NK-92 treated with Interleukin-12 subunit alpha and Interleukin-12 subunit beta, amount 100 ng/mL, for 24 hours (cell line): ENCODE data around the gene POT1.
"Not testable (repeated sequence)": the region's sequence is repeated elsewhere in the genome, so short reads cannot be mapped to it uniquely, and the experiment has no call there.

ENCODE experiments used
- DNase-seq: peaks from one replicate; lab custom pipeline; 2025; lab: John Stamatoyannopoulos, UW

POT1 gene

GRCh38 chr7:124929467-124930172 lies at the start of gene POT1:
TSS of gene POT1 (minus strand) at chr7:124929825. CDS start at chr7:124897173, 32,652 bp downstream.
- DNase-seq = peak; percentile 99

DNA sequence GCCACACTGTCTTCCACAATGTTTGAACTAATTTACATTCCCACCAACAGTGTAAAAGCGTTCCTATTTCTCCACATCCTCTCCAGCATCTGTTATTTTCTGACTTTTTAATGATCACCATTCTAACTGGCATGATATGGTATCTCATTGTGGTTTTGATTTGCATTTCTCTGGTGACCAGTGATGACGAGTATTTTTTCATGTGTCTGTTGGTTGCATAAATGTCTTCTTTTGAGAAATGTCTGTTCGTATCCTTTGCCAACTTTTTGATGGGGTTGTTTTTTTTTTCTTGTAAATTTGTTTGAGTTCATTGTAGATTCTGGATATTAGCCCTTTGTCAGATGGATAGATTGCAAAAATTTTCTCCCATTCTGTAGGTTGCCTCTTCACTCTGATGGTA lies 45.5 kb upstream of the POT1 start:
- DNase-seq = not testable (repeated sequence)

GRCh38 chr7:124965553-124965952 lies 35.9 kb upstream of the POT1 start:
- DNase-seq = no peak

- DNase-seq = no peak
These were observed 30.1 kb upstream of the POT1 start for GRCh38 chr7:124959676-124960075.

- not testable (repeated sequence) for DNase-seq
These were observed 28.3 kb upstream of the POT1 start for GRCh38 chr7:124957952-124958351.

- DNase-seq = no peak
These were observed 26.5 kb upstream of the POT1 start for GRCh38 chr7:124956160-124956559.

GRCh38 chr7:124954790-124955189 lies 25.2 kb upstream of the POT1 start:
- no peak for DNase-seq

DNA sequence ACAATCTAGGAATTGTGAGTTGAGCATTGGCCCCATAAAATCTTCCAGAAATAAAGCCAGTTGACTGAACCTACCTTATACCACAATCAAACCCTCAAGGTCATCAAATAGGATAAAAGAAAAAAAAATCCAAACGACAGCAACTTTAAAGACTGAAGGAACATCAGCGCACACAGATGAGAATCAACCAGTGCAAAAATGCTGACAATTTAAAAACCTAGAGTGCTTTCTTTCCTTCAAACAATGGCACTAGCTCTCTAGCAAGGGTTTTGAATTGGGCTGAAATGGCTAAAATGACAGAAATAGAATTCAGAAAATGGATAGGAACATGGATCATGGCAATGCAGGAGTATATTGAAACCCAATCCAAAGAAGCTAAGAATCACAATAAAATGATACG lies 16.1 kb upstream of the POT1 start:
- no peak for DNase-seq

GRCh38 chr7:124943472-124943871 lies 13.8 kb upstream of the POT1 start:
- DNase-seq = no peak

DNA sequence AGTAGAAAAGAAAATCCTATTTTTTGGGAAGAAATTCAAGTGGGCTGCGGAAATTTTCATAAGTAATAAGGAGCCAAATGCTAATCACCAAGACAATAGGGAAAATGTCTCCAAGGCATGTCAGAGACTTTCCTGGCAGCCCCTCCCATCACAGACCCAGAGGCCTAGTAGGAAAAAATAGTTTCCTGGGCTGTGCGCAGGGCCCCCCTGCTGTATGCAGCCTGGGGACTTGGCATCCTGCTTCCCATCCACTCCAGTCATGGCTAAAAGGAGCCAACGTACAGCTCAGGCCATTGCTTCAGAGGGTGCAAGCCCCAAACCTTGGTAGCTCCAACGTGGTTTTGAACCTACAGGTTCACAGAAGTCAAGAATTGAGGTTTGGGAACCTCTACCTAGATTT lies 12.8 kb upstream of the POT1 start:
- DNase-seq = no peak

GRCh38 chr7:124940306-124940705 lies 10.7 kb upstream of the POT1 start:
- DNase-seq = no peak

DNA sequence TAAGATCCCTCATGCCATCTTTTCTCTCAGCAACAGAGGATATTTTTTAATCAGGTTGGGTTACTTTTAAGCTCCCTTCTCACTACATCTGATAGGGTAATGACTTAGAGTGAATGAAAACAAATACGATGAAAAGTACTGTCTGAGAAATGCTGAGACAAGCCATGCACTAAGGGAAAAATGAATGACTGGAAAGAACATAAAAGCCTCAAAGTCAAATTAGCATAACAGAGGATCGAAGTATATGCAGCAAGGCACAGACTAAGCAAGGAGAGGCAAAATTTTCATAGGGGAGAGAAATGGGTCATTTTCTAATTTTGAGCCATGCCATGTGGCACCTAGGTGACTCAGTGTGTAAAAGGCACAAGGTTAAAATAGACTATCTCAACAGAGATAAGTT lies 8.5 kb upstream of the POT1 start:
- DNase-seq = no peak

DNA sequence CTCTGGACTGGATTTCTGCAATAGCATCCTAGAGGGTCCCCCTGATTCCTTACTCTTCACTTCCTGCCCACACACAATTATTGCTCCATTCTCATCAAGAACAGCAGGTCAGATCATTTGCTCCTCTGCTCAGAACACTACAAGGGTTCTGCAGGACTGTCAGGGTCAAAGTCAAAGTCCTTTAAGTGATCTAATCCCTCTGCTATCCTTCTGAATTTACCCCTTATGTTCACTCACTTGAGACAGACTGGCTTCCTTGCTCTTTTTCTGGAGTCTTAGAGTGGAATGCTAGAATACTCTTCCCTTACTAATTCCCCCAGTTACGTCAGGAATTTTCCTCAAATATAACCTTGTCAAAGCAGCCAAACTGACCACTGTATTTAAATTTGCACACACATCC lies 7.5 kb upstream of the POT1 start:
- no peak for DNase-seq

DNA sequence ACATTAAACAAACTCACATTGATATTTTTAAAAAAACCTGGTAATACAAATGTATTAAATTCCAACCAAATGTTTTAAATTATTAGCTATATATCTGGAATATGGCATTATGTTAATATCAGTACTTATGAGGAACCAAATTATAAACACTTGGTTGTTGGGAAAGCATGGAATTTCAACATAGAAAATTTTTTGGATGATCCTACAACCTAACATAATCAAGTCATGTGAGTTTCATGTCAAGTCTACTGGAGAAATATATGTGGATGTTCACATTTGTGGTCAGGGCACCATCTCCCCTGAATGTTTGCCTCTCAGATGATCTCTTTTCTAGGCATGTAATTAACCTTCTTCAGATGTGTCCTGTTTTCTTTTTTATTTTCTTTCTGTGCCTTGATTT lies 5.2 kb upstream of the POT1 start:
- DNase-seq = no peak

DNA sequence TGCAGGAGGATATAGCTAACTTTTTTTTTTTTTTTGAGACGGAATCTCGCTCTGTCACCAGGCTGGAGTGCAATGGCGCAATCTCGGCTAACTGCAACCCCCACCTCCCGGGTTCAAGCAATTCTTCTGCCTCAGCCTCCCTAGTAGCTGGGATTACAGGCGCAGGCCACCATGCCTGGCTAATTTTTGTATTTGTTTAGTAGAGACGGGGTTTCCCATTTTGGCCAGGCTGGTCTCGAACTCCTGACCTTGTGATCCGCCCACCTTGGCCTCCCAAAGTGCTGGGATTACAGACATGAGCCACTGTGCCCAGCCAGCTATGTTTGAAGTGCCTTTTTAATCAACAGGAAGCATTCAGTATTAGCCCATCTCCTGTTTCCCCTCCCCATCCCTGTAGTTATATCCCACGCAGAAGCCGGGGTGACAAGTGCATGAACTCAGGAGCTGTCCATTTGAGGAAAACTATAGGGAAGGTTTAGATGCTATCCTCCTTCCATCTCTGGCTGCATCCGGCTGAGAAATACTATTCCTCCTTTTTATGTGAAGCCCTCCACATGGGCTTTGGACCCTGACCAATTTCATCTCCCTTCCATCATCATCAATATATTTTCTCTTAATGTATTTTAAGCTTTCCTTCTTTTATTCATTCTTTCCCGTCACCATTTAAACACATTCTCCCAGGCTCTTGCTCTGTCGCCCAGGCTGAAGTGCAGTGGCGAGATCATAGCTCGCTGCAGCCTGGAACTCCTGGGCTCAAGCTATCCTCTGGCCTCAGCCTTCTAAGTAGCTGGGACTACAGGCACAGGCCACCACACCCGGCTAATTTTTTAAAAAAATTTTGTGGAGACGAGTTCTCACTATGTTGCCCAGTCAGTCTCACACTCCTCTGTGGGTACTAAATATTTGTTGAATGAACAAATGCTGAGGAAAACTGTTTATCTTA lies 1.3 kb upstream of the POT1 start:
- DNase-seq = no peak

GRCh38 chr7:124930173-124930623 lies 573 bp upstream of the POT1 start:
- DNase-seq = no peak

- no peak for DNase-seq
These were observed 4.7 kb downstream of the POT1 start for GRCh38 chr7:124924906-124925305.

GRCh38 chr7:124922200-124922599 lies 7.4 kb downstream of the POT1 start:
- DNase-seq = no peak

GRCh38 chr7:124919841-124920240 lies 9.8 kb downstream of the POT1 start:
- no peak for DNase-seq

DNA sequence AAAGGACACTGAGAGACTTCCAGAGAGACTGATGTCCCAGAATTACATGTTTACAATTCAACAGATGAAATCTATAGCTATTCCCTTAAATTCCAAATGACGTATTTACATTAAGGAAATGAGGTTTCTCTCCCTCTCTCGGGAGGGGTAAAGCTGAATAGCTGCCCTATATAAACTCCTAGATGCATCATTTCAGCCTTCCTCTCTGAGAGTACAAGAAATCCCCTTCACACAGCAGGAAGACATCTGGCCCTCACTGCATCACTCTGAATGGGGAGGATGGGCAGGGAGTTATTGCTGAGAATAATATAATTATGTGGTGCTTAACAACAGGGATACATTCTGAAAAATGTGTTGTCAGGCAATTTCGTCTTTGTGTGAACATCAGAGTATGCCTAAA lies 11.0 kb downstream of the POT1 start:
- DNase-seq = no peak

DNA sequence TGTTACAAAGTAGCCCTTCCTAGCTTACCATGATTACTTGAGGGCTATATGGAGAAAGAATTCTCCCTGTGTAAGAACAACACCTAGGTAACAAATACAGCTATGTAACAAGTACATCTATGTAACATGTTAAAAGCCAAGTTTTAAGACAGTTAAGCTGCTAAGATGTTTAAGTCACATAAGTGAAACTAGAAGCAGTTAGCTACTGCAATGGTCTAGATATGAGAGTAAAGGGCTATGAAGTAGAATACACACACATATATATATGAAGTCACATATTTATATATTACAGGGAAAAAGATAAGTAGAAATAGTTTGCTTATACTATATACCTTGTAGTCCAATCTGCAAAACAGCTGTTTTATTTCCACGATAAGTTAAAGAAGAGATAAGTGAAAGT lies 14.4 kb downstream of the POT1 start:
- DNase-seq = no peak

DNA sequence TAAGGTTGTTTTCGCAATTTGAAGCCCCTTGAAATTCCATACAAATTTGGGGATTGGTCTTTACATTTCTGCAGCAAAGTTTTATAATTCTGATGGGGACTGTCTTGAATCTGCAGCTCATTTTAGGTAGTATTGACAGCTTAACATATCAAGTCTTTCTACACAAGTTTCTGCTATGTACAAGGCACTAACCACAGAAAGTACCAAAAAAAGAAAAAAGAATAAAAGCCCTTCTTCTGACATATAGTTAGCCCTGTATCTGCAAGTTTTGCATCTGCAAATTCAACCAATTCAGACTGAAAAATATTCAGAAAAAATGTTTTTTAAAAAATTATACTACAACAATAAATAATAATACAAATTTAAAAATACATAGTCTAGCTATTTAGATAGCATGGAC lies 15.3 kb downstream of the POT1 start:
- no peak for DNase-seq

- no peak for DNase-seq
These were observed 16.7 kb downstream of the POT1 start for GRCh38 chr7:124912972-124913371.
